Heart right ventricle (tissue), 16 donors: ENCODE data around the gene AGFG2. TPM values are rescaled to one million over a fixed set of nuclear protein-coding genes. Genes with fewer than 3 reads are reported as not detected.

ENCODE experiments used
- ATAC-seq, 8 donors: fragments of 200-7000 bp; cut with Tn5 transposase; one replicate each; pipeline ENCODE4 v1.9.1; 2020; ENCODE audit warnings: mild to moderate bottlenecking in 8 of 8, moderate library complexity in 8 of 8, moderate number of reproducible peaks in 1 of 8
- DNase-seq, 2 donors: peaks; one replicate each; pipeline ENCODE4 v3.0.0-alpha.2; 2020
- H3K27ac ChIP-seq, 10 donors: fragments of 200-600 bp; sonication (generic) in 2 of 10; one replicate each; pipeline versions ENCODE4 v1.5.0 to v1.8.0; 2020 to 2022; ENCODE audit warnings: mild to moderate bottlenecking in 3 of 10
- H3K27me3 ChIP-seq, 7 donors: fragments of 200-600 bp; one replicate each; pipeline ENCODE4 v1.8.0; 2021 to 2022; ENCODE audit warnings: mild to moderate bottlenecking in 2 of 7
- H3K36me3 ChIP-seq, 9 donors: fragments of 200-600 bp; sonication (generic) in 1 of 9; one replicate each; pipeline versions ENCODE4 v1.5.0 to v1.8.0; 2020 to 2022; ENCODE audit warnings: mild to moderate bottlenecking in 2 of 9
- H3K4me1 ChIP-seq, 9 donors: fragments of 200-600 bp; sonication (generic) in 1 of 9; one replicate each; pipeline versions ENCODE4 v1.5.0 to v1.8.0; 2020 to 2022; ENCODE audit warnings: mild to moderate bottlenecking in 4 of 9
- H3K4me3 ChIP-seq, 10 donors: fragments of 200-600 bp; sonication (generic) in 2 of 10; one replicate each; pipeline versions ENCODE4 v1.5.0 to v1.8.0; 2020 to 2022; ENCODE audit warnings: mild to moderate bottlenecking in 7 of 10, moderate library complexity in 2 of 10
- H3K9me3 ChIP-seq, 11 donors: fragments of 200-600 bp in 10 of 11; sonication (generic) in 2 of 11; one replicate each; pipeline versions ENCODE4 v1.5.0 to v1.8.0; 2013 to 2022; ENCODE audit warnings: mild to moderate bottlenecking in 2 of 11, control low read depth in 1 of 11, moderate library complexity in 1 of 11
- CTCF ChIP-seq, 9 donors: fragments of 200-600 bp; sonication (generic) in 2 of 9; IDR thresholded peaks; one replicate each; pipeline versions ENCODE4 v1.5.0 to v1.8.0; 2021 to 2022; ENCODE audit warnings: antibody characterized with exemption in 9 of 9, mild to moderate bottlenecking in 5 of 9, moderate library complexity in 1 of 9
- WGBS, 2 donors: extraction: QIAGEN DNeasy Blood & Tissue Kit; methylation state at CpG; one replicate each; pipeline ENCODE4 v1.1.7; 2013; ENCODE audit warnings: inconsistent platforms in 1 of 2; 5-methylcytosine and 5-hydroxymethylcytosine counted together
- intact Hi-C, 10 donors: fragments of 100-400 bp; cut with DNase I; formaldehyde crosslinking; loops; one replicate each; pipeline versions ENCODE4 v1.11.1 to v1.14.2; 2022
- polyA plus RNA-seq, 2 donors: library from polyadenylated mRNA; stranded (reverse); fragments of 200-250 nt; gene quantifications; one replicate each; pipeline ENCODE4 v1.2.3, GENCODE V29; 2013
- total RNA-seq, 10 donors: library from RNA; stranded (reverse); fragmentation: NEBNext Ultra II Directional in 3 of 10; extraction: Animal tissue kit (Norgen Biotek cat#: 25700) in 3 of 10; gene quantifications; one replicate each; pipeline versions ENCODE4 v1.2.1 to v1.2.4, GENCODE V29; 2021 to 2023
- donor health status: Arrhythmogenic right ventricular cardiomyopathy.
- donor health status: ischemic (EF 13 %, LVEDD 7.1; RV severe dilation, severe dysfunction).
- donor health status: healthy with polysubstance abuse.
- donor health status: DM: no; HTN: yes; CAD: no.
- donor health status: DM: no; HTN: no; CAD: no.
- donor health status: ischemic (EF 25% LVEDD 6.9; RV normal size, moderate dysfunction).
- donor health status: ischemic (EF 25% LVEDD 5.7; RV mildly dilated, moderate dysfunction).
- donor health status: healthy.
- donor health status: DM: yes; HTN: yes; CAD: no.
- donor health status: Ischemic cardiomyopathy.
- donor health status: ischemic (EF 35%, LVEDD 5.7; RV mildly dilated, moderate dysfunction).
- donor health status: nonischemic (EF 11% LVEDD 7.7; RV severe dilation, severe dysfunction).
- donor health status: DM: yes; HTN: yes; CAD: no.
- donor health status: PGD.
- donor health status: ischemic (EF 29% LVEDD 5.4; RV normal size, mild dysfunction).
- donor health status: nonischemic (EF 23%, LVEDD 6.1; RV moderate dilation, normal function).

Gene AGFG2
- total and polyA plus RNA-seq, 12 donors: 9.9 to 35.8 (median 27.3) TPM

- 24 to 25% methylated on average over 36 of the region's 36 CpGs for WGBS, 2 donors
- peak overlapping the region in 2 of 10 donors; percentile 5 to 38 for H3K27ac ChIP-seq
- no peaks in the 10 kb centered on the region for H3K9me3 ChIP-seq
- intact Hi-C loops: loop anchor here in 3 of 10 donors (2.0 to 5.0 kb wide), 2 partner anchors 114 to 123 kb away; partner anchors contain the start of gene GIGYF1 (in 2 of the 3)
- ATAC-seq (peak; percentile 12 to 48 (median 30)), DNase-seq (peak in 1 of 2 donors; percentile 40)
- peaks cover 0 to 18% (median 0%) of the 10 kb centered on the region in 7 donors for H3K27me3 ChIP-seq
- TF ChIP-seq CTCF (IDR thresholded peaks at IDR 0.05): peak in 7 of 9 donors; percentile 21 to 44 (median 32)
- H3K36me3 ChIP-seq: peaks cover 0 to 16% (median 3%) of the 10 kb centered on the region in 9 donors
- H3K4me1 ChIP-seq: peaks cover 0 to 27% (median 15%) of the 10 kb centered on the region in 9 donors
- peak overlapping the region in 9 of 10 donors; percentile 22 to 54 (median 43) for H3K4me3 ChIP-seq
These were observed 30.2 kb downstream of the AGFG2 start for GRCh38 chr7:100568896-100569844.

- Histone ChIP-seq H3K27ac (no peak overlapping the region), H3K4me1 (peaks cover 0 to 26% (median 15%) of the 10 kb centered on the region in 9 donors), H3K27me3 (peaks cover 0 to 18% (median 0%) of the 10 kb centered on the region in 7 donors), H3K4me3 (no peak overlapping the region), H3K9me3 (no peaks in the 10 kb centered on the region), H3K36me3 (peaks cover 0 to 36% (median 22%) of the 10 kb centered on the region in 9 donors)
- ATAC-seq: no peak
- WGBS, 2 donors: 69 to 73% methylated on average over 26 of the region's 26 CpGs
- no peak for TF ChIP-seq CTCF (IDR thresholded peaks at IDR 0.05)
- no peak for DNase-seq
- intact Hi-C loops: no loop called here
These were observed 32.2 kb downstream of the AGFG2 start for GRCh38 chr7:100570954-100571828.

- Histone ChIP-seq H3K36me3 (peaks cover 0 to 42% (median 28%) of the 10 kb centered on the region in 9 donors), H3K27me3 (peaks cover 0 to 18% (median 0%) of the 10 kb centered on the region in 7 donors), H3K27ac (no peak overlapping the region), H3K4me3 (no peak overlapping the region), H3K4me1 (peaks cover 0 to 26% (median 15%) of the 10 kb centered on the region in 9 donors), H3K9me3 (no peaks in the 10 kb centered on the region)
- DNase-seq: no peak
- no peak for TF ChIP-seq CTCF (IDR thresholded peaks at IDR 0.05)
- 96 to 98% methylated on average over 2 of the region's 2 CpGs for WGBS, 2 donors
- intact Hi-C loops: no loop called here
- ATAC-seq: no peak
These were observed 32.8 kb downstream of the AGFG2 start for GRCh38 chr7:100571829-100572116.
